Psoas muscle (tissue), 8 donors: ENCODE measurements around the gene RNASE13. TPM values are rescaled to one million over a fixed set of nuclear protein-coding genes. Genes with fewer than 3 reads are reported as not detected.
"Not testable (repeated sequence)": the region's sequence is repeated elsewhere in the genome, so short reads cannot be mapped to it uniquely, and the experiment has no call there.

Experiments used
- ATAC-seq, 4 donors: fragments of 200-7000 bp; cut with Tn5 transposase; one replicate each; pipeline ENCODE4 v1.9.1; 2020; ENCODE audit warnings: moderate library complexity in 3 of 4, mild to moderate bottlenecking in 2 of 4
- DNase-seq, 2 donors: peaks; one replicate each; pipeline ENCODE4 v3.0.0-alpha.2; 2020
- H3K27ac ChIP-seq: fragments of 200-600 bp; one replicate; pipeline ENCODE4 v1.8.0; 2022
- H3K27me3 ChIP-seq, 3 donors: fragments of 200-600 bp in 1 of 3; one replicate each; pipeline versions ENCODE4 v1.6.1 to v1.8.0; 2013 to 2022; ENCODE audit warnings: low read length in 2 of 3, mild to moderate bottlenecking in 2 of 3, moderate library complexity in 1 of 3; ENCODE audit not compliant: insufficient read depth in 3 of 3
- H3K36me3 ChIP-seq, 2 donors: fragments of 200-600 bp in 1 of 2; one replicate each; pipeline versions ENCODE4 v1.6.1 to v1.8.0; 2013 to 2022; ENCODE audit warnings: low read depth in 1 of 2, mild to moderate bottlenecking in 1 of 2, moderate library complexity in 1 of 2; ENCODE audit not compliant: insufficient read depth in 1 of 2
- H3K4me1 ChIP-seq: fragments of 200-600 bp; one replicate; pipeline ENCODE4 v1.8.0; 2022
- H3K4me3 ChIP-seq: fragments of 200-600 bp; one replicate; pipeline ENCODE4 v1.8.0; 2022; ENCODE audit warnings: mild to moderate bottlenecking
- H3K9me3 ChIP-seq: fragments of 200-600 bp; one replicate; pipeline ENCODE4 v1.8.0; 2022
- CTCF ChIP-seq: fragments of 200-600 bp; IDR thresholded peaks from one replicate; pipeline ENCODE4 v1.8.0; 2022; ENCODE audit warnings: antibody characterized with exemption
- WGBS, 3 donors: extraction: QIAGEN DNeasy Blood & Tissue Kit; methylation state at CpG; one replicate each; pipeline versions ENCODE4 v1.1.6 to v1.1.7; 2013; 5-methylcytosine and 5-hydroxymethylcytosine counted together
- intact Hi-C, 2 donors: fragments of 100-400 bp; cut with DNase I; formaldehyde crosslinking; loops; one replicate each; pipeline versions ENCODE4 v1.11.0 to v1.14.2; 2022
- polyA plus RNA-seq, 3 donors: library from polyadenylated mRNA; stranded (reverse); fragments of 200-250 nt; gene quantifications; one replicate each; pipeline ENCODE4 v1.2.3, GENCODE V29; 2013
- total RNA-seq, 4 donors: library from RNA; stranded (reverse); fragmentation: NEBNext Ultra II Directional in 2 of 4; extraction: Animal tissue kit (Norgen Biotek cat#: 25700) in 2 of 4; gene quantifications; one replicate each; pipeline versions ENCODE4 v1.2.1 to v1.2.4, GENCODE V29; 2021 to 2023
- donor health status: healthy with polysubstance abuse.
- donor health status: DM: no; HTN: no; CAD: no; lungs with moderate emphysema.
- donor health status: Bipolar disorder and iron deficiency.
- donor health status: healthy.
- donor health status: DM: yes; HTN: yes; CAD: no.
- donor health status: DM: no; HTN: no; CAD: no.
- donor health status: DM: no; HTN: no; CAD: no.
- donor health status: DM: yes; HTN: yes; CAD: no.

Gene RNASE13
- total and polyA plus RNA-seq, 7 donors = 0.05 TPM; not detected in 6

DNA sequence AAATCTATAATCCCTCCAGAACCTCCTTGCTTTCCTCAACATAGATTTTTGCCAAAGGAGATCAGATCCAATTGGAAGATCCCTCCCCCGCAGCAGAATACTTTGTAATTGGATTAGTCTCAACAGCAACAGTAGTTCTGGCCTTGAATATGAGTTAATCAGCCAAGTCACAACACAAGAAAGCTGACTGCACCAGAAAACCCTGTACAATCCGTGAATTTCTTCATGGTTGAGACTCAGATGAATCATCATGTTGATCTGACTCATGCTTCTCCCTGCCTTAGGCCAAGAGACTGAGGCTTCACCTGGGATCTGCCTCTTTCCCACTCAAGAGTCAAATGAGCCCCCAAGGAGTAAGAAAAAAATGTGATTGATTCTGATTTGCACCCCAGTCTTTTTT is 47.8 kb downstream of the RNASE13 start:
- H3K36me3 ChIP-seq = peaks cover 0 to 7% of the 10 kb centered on the region in 2 donors
- no peaks in the 10 kb centered on the region for H3K27me3 ChIP-seq
- DNase-seq = no peak
- 14 to 34% (median 25%) methylated on average over 2 of the region's 2 CpGs for WGBS, 3 donors
- H3K4me1 ChIP-seq = peaks cover 7% of the 10 kb centered on the region
- ATAC-seq = peak in 2 of 4 donors; percentile 16 to 23
- no peak for TF ChIP-seq CTCF
- no peak overlapping the region for H3K27ac ChIP-seq
- H3K9me3 ChIP-seq = no peaks in the 10 kb centered on the region
- no peak overlapping the region for H3K4me3 ChIP-seq
- intact Hi-C loops = no loop called here

DNA sequence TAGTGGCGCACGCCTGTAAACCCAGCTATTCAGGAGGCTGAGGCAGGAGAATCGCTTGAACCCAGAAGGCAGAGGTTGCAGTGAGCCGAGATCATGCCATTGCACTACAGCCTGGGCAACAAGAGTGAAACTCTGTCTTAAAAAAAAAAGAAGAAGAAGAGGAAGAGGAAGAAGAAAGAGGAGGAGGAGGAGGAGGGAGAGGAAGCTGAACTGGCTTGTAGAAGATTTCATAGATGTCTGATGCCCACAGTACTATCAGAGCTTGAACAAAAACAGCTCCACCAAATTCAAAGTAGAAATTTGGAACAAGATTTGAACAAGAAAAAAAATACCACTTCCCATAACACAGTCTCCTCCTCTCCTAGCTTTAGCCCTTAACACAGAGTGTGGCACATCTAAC is 49.0 kb downstream of the RNASE13 start:
- intact Hi-C loops, H3K4me1 ChIP-seq, H3K36me3 ChIP-seq, H3K9me3 ChIP-seq, DNase-seq, H3K27me3 ChIP-seq, H3K4me3 ChIP-seq, ATAC-seq, H3K27ac ChIP-seq: not testable (repeated sequence)
- 92 to 95% (median 94%) methylated on average over 4 of the region's 4 CpGs for WGBS, 3 donors

Other genes with a start within 250 kb of the RNASE13 start
- gene RNASE1, start 232.0 kb downstream of the RNASE13 start, total RNA-seq = 100 to 1,000 TPM in 2 of 4 donors, 10 to 100 TPM in 2; 94.4 to 192 (median 139) TPM
- 100 to 1,000 TPM in 2 of 3 donors, 10 to 100 TPM in 1; 80.2 to 117 (median 111) TPM for gene RNASE1, start 232.0 kb downstream of the RNASE13 start, polyA plus RNA-seq
- gene RNASE3, start 143.4 kb downstream of the RNASE13 start, total RNA-seq = not detected
- under 1 TPM in 2 of 3 donors, not detected in 1; 0.05 to 0.51 TPM for gene RNASE3, start 143.4 kb downstream of the RNASE13 start, polyA plus RNA-seq
- 1 to 10 TPM in 1 of 4 donors, under 1 TPM in 2, not detected in 1; 0.78 to 1.1 (median 0.90) TPM for gene RNASE2, start 79.3 kb downstream of the RNASE13 start, total RNA-seq
- gene RNASE2, start 79.3 kb downstream of the RNASE13 start, polyA plus RNA-seq = 1 to 10 TPM in 2 of 3 donors, under 1 TPM in 1; 0.38 to 1.8 (median 1.1) TPM
- 10 to 100 TPM; 24.6 to 38.0 (median 29.3) TPM for gene METTL17, start 44.8 kb downstream of the RNASE13 start, total RNA-seq
- 10 to 100 TPM; 38.6 to 55.7 (median 50.7) TPM for gene METTL17, start 44.8 kb downstream of the RNASE13 start, polyA plus RNA-seq
- not detected for gene SLC39A2, start 35.5 kb downstream of the RNASE13 start, total RNA-seq
- gene SLC39A2, start 35.5 kb downstream of the RNASE13 start, polyA plus RNA-seq = under 1 TPM in 1 of 3 donors, not detected in 2; 0.04 TPM
- gene NDRG2, start 9.7 kb downstream of the RNASE13 start, total RNA-seq = 100 to 1,000 TPM; 552 to 931 (median 770) TPM
- gene NDRG2, start 9.7 kb downstream of the RNASE13 start, polyA plus RNA-seq = 1,000 to 10,000 TPM in 1 of 3 donors, 100 to 1,000 TPM in 2; 328 to 2,087 (median 762) TPM
- gene TPPP2, start 4.6 kb downstream of the RNASE13 start, total RNA-seq = 1 to 10 TPM in 3 of 4 donors, under 1 TPM in 1; 0.90 to 3.2 (median 2.5) TPM
- 1 to 10 TPM in 2 of 3 donors, not detected in 1; 1.3 to 2.0 TPM for gene TPPP2, start 4.6 kb downstream of the RNASE13 start, polyA plus RNA-seq
- under 1 TPM; 0.15 to 0.43 (median 0.28) TPM for gene RNASE7, start 7.6 kb upstream of the RNASE13 start, total RNA-seq
- 1 to 10 TPM in 1 of 3 donors, under 1 TPM in 1, not detected in 1; 0.73 to 1.9 TPM for gene RNASE7, start 7.6 kb upstream of the RNASE13 start, polyA plus RNA-seq
- gene RNASE8, start 23.0 kb upstream of the RNASE13 start, total RNA-seq = not detected
- not detected for gene RNASE8, start 23.0 kb upstream of the RNASE13 start, polyA plus RNA-seq
- 10 to 100 TPM in 3 of 4 donors, 1 to 10 TPM in 1; 9.8 to 18.7 (median 12.6) TPM for gene ARHGEF40, start 35.5 kb upstream of the RNASE13 start, total RNA-seq
- gene ARHGEF40, start 35.5 kb upstream of the RNASE13 start, polyA plus RNA-seq = 10 to 100 TPM in 1 of 3 donors, 1 to 10 TPM in 2; 6.8 to 10.1 (median 7.3) TPM
- 10 to 100 TPM; 13.9 to 28.5 (median 22.9) TPM for gene ZNF219, start 63.8 kb upstream of the RNASE13 start, total RNA-seq
- gene ZNF219, start 63.8 kb upstream of the RNASE13 start, polyA plus RNA-seq = 10 to 100 TPM; 32.2 to 38.1 (median 35.4) TPM
- gene TMEM253, start 66.3 kb upstream of the RNASE13 start, total RNA-seq = under 1 TPM in 2 of 4 donors, not detected in 2; 0.17 TPM
- under 1 TPM; 0.10 to 0.29 (median 0.27) TPM for gene TMEM253, start 66.3 kb upstream of the RNASE13 start, polyA plus RNA-seq
- under 1 TPM in 1 of 4 donors, not detected in 3; 0.32 TPM for gene OR5AU1, start 121.3 kb upstream of the RNASE13 start, total RNA-seq
- gene OR5AU1, start 121.3 kb upstream of the RNASE13 start, polyA plus RNA-seq = not detected
- 100 to 1,000 TPM; 217 to 310 (median 245) TPM for gene HNRNPC, start 234.6 kb upstream of the RNASE13 start, total RNA-seq
- gene HNRNPC, start 234.6 kb upstream of the RNASE13 start, polyA plus RNA-seq = 100 to 1,000 TPM; 215 to 290 (median 282) TPM
- gene RPGRIP1, start 245.3 kb upstream of the RNASE13 start, total RNA-seq = not detected
- gene RPGRIP1, start 245.3 kb upstream of the RNASE13 start, polyA plus RNA-seq = under 1 TPM in 2 of 3 donors, not detected in 1; 0.04 to 0.15 TPM